ENCODE data around the gene ELAVL2. TPM values are rescaled to one million over a fixed set of nuclear protein-coding genes. Genes with fewer than 3 reads are reported as not detected.

ELAVL2 gene
- total RNA-seq, 2 experiments from 2014 or later: not detected

DNA sequence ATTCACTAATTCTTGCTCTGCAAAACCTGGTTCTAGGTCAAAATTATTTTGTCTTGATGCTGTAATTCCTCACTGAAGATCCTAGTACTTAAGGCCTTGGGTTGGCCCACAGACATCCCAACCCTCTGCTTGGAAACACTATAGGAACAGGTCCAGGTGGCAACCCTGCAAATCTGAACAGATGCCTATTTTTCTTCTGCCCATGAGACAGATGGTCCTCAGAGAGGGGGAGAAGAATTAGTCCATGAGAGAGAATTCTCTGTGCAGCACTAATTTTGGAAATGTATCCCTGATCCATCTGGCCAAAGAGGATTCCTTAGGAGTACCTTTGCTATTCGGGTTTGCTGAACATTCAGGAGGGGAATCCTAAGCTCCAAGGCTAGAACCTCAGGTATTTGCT is 156.3 kb downstream of the ELAVL2 start:
- no peak for DNase-seq
- H3K9me3 Mint-ChIP-seq: peaks cover 3% of the 10 kb centered on the region
- H3K4me1 Mint-ChIP-seq: no peaks in the 10 kb centered on the region
- ChIA-PET CTCF (no interaction called here), POLR2A (no interaction called here)
- H3K27ac Mint-ChIP-seq: no peak overlapping the region
- H3K36me3 Mint-ChIP-seq (ENCODE audit: low read depth): no peaks in the 10 kb centered on the region
- H3K27me3 Mint-ChIP-seq: no peaks in the 10 kb centered on the region
- no peak overlapping the region for H3K4me3 Mint-ChIP-seq

GRCh38 chr9:23665635-23666034 is 160.4 kb downstream of the ELAVL2 start:
- Mint-ChIP-seq H3K27ac (no peak overlapping the region), H3K4me1 (no peaks in the 10 kb centered on the region), H3K9me3 (peaks cover 3% of the 10 kb centered on the region), H3K4me3 (no peak overlapping the region), H3K36me3 (ENCODE audit: low read depth) (no peaks in the 10 kb centered on the region), H3K27me3 (no peaks in the 10 kb centered on the region)
- POLR2A ChIA-PET: no interaction called here
- CTCF ChIA-PET: no interaction called here
- DNase-seq: no peak

- POLR2A ChIA-PET: no interaction called here
- Mint-ChIP-seq H3K4me3 (no peak overlapping the region), H3K9me3 (peaks cover 3% of the 10 kb centered on the region), H3K4me1 (no peaks in the 10 kb centered on the region), H3K27me3 (no peaks in the 10 kb centered on the region), H3K36me3 (ENCODE audit: low read depth) (no peaks in the 10 kb centered on the region), H3K27ac (no peak overlapping the region)
- CTCF ChIA-PET: no interaction called here
- no peak for DNase-seq
These were observed 161.0 kb downstream of the ELAVL2 start for GRCh38 chr9:23665051-23665450.

DNA sequence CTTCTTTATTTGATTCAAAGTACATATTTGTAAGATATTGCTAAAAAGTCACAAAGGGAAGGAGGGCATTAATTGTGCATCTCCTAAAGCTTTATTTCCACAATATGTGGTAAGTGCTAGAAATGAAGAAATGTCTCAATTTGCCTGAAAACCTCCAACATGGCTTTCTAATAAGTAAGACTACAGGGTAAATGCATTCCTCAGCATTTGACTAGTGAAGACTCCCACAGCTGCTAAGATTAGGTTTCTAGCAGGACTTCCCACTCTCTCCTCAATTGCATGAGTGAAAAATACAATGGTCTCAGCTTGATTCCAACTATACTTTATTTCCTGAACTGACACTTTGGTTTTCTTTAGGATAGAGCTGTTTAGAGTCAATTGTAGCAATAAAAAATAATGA is 162.1 kb downstream of the ELAVL2 start:
- Mint-ChIP-seq H3K4me1 (no peaks in the 10 kb centered on the region), H3K36me3 (ENCODE audit: low read depth) (no peaks in the 10 kb centered on the region), H3K4me3 (no peak overlapping the region), H3K27me3 (no peaks in the 10 kb centered on the region), H3K9me3 (peaks cover 3% of the 10 kb centered on the region), H3K27ac (no peak overlapping the region)
- POLR2A ChIA-PET: no interaction called here
- no peak for DNase-seq
- CTCF ChIA-PET: no interaction called here

DNA sequence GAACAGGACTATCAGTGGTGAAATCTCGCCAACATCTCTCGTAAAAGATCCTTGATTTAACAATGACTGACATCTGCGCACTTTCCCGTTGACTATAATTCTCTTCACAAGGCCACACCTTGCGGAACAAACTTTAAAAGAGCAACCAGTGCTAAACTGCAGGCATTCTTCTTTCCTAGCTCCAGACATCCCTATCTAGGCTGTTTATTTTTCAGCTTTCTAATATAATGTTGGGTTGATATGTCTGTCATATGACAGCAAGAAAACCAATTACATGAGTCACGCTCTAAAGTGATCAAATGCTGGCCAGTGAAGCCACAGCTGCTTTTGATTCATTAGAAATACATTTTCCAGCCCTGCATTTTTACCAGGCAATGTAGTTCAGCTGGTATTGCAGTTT is 162.5 kb downstream of the ELAVL2 start:
- no peaks in the 10 kb centered on the region for H3K36me3 Mint-ChIP-seq (ENCODE audit: low read depth)
- no peak overlapping the region for H3K27ac Mint-ChIP-seq
- no peak overlapping the region for H3K4me3 Mint-ChIP-seq
- DNase-seq: no peak
- H3K4me1 Mint-ChIP-seq: no peaks in the 10 kb centered on the region
- H3K9me3 Mint-ChIP-seq: peaks cover 4% of the 10 kb centered on the region
- H3K27me3 Mint-ChIP-seq: no peaks in the 10 kb centered on the region
- CTCF ChIA-PET: no interaction called here
- POLR2A ChIA-PET: no interaction called here

- Mint-ChIP-seq H3K9me3 (peaks cover 5% of the 10 kb centered on the region), H3K27ac (no peak overlapping the region), H3K4me1 (no peaks in the 10 kb centered on the region), H3K4me3 (no peak overlapping the region), H3K36me3 (ENCODE audit: low read depth) (no peaks in the 10 kb centered on the region), H3K27me3 (no peaks in the 10 kb centered on the region)
- POLR2A ChIA-PET: no interaction called here
- CTCF ChIA-PET: no interaction called here
- DNase-seq: no peak
These were observed 162.9 kb downstream of the ELAVL2 start for GRCh38 chr9:23663125-23663524.

GRCh38 chr9:23662320-23662719 is 163.7 kb downstream of the ELAVL2 start:
- ChIA-PET CTCF (no interaction called here), POLR2A (no interaction called here)
- Mint-ChIP-seq H3K27ac (no peak overlapping the region), H3K4me3 (no peak overlapping the region), H3K27me3 (no peaks in the 10 kb centered on the region), H3K36me3 (ENCODE audit: low read depth) (no peaks in the 10 kb centered on the region), H3K4me1 (no peaks in the 10 kb centered on the region), H3K9me3 (peaks cover 3% of the 10 kb centered on the region)
- no peak for DNase-seq

DNA sequence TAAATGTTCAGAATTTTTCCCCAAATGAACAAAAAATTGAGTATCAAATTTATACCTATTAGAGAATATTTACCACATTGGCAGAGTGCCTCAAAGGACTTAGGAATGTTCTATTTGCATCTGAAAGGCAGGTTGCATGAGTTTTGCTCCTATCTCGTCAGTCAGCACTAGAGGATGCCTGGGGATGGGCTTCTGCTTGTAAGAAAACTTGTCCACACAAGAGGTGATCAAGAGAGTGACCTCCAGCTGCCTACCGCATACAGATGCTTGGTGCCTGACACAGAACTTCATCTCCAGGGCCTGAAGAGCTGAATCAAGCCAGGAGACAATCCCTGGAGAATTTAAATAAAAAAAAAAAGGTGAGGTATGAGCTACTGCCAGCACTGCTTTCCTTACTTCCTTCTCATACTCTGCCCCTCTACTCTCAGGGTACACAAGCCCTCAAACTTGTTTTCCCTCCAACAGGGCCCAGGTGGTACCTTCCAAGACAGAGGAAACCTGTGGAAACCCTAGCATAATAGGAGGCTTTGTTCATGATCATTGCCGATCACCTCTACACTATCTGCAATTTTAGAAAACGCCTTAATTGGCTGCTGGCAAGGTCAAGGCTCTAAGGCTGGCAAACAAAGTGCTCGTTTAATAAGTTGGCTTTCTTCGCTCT is 166.6 kb downstream of the ELAVL2 start:
- POLR2A ChIA-PET: no interaction called here
- CTCF ChIA-PET: interaction anchor here (0.6 kb wide), 1 partner anchor 82 kb away, joined by 3 read pairs; no protein-coding TSS in a partner anchor

DNA sequence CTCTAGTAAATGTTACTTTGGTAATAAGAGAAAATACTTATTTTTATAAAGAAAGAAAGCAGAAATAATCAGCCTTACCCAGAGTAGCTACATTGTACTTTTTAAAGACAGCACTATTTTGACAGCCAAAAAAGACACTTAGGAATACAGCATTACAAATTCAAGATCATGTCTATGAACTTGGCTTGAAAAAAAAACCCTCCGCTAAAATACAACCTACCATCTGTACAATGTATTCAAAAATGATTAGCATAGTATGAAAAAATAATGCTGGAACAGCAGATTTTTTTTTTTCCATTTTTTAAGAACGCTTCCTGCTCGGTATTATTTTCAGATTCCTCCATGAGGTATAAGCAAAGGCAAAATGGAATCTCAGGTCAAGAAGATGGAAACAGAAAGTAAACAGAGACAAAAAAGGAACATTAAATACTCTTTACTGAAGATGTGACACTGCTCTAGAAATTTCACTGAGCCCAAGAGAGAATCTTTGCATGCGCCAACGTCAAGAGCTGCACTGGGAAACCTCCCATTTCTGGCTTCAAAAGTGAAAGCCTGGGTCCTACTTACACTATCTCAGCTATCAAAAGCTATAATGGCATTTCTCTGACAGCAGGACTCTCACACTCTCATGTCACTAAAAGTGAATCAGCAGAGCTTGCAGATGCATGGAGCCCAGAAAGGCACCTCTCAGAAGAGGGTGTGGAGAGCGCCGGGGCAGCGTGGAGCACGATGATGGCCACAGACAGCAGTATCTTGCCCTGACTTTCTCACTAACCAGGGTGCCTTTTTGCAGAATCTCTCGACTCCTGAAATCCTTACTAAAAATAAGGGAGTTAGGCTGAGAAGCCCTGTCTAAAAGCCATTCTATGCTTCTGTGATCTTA is 167.4 kb downstream of the ELAVL2 start:
- ChIA-PET CTCF (no interaction called here), POLR2A (no interaction called here)
- Mint-ChIP-seq H3K4me3 (no peak overlapping the region), H3K36me3 (ENCODE audit: low read depth) (no peaks in the 10 kb centered on the region), H3K4me1 (no peaks in the 10 kb centered on the region), H3K27me3 (no peaks in the 10 kb centered on the region), H3K9me3 (peaks cover 6% of the 10 kb centered on the region), H3K27ac (no peak overlapping the region)
- no peak for DNase-seq

More for the DNA sequence above, 166.6 kb downstream of the ELAVL2 start:
- Mint-ChIP-seq H3K27ac (no peak overlapping the region), H3K4me1 (no peaks in the 10 kb centered on the region), H3K36me3 (ENCODE audit: low read depth) (no peaks in the 10 kb centered on the region), H3K9me3 (peaks cover 6% of the 10 kb centered on the region), H3K4me3 (no peak overlapping the region), H3K27me3 (no peaks in the 10 kb centered on the region)
- no peak for DNase-seq

DNA sequence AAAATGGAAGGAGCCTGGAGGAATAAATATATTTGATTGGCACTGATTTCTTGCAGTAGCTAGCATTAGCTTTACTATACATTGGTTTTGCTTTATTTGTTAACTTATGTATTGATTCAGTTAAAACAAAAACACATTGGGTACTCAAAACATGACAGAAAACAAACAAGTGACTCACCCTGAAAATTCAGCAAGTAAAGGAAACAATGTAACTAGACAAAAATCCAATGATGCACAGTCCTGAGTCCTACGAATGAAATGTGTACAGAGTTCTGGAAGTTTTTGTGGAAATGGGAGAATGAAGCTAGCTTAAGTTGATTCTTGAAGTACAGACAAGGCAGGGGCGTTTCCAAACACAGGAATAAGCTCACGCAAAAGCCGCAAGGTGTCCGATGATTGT is 175.0 kb downstream of the ELAVL2 start:
- POLR2A ChIA-PET: no interaction called here
- Mint-ChIP-seq H3K36me3 (ENCODE audit: low read depth) (no peaks in the 10 kb centered on the region), H3K4me1 (no peaks in the 10 kb centered on the region), H3K9me3 (peaks cover 7% of the 10 kb centered on the region), H3K27ac (no peak overlapping the region), H3K4me3 (no peak overlapping the region), H3K27me3 (no peaks in the 10 kb centered on the region)
- DNase-seq: no peak
- CTCF ChIA-PET: no interaction called here

GRCh38 chr9:23648651-23649050 is 177.4 kb downstream of the ELAVL2 start:
- ChIA-PET POLR2A (no interaction called here), CTCF (no interaction called here)
- no peaks in the 10 kb centered on the region for H3K27me3 Mint-ChIP-seq
- no peaks in the 10 kb centered on the region for H3K4me1 Mint-ChIP-seq
- DNase-seq: no peak
- no peaks in the 10 kb centered on the region for H3K36me3 Mint-ChIP-seq (ENCODE audit: low read depth)
- peaks cover 4% of the 10 kb centered on the region for H3K9me3 Mint-ChIP-seq
- H3K4me3 Mint-ChIP-seq: no peak overlapping the region
- no peak overlapping the region for H3K27ac Mint-ChIP-seq

DNA sequence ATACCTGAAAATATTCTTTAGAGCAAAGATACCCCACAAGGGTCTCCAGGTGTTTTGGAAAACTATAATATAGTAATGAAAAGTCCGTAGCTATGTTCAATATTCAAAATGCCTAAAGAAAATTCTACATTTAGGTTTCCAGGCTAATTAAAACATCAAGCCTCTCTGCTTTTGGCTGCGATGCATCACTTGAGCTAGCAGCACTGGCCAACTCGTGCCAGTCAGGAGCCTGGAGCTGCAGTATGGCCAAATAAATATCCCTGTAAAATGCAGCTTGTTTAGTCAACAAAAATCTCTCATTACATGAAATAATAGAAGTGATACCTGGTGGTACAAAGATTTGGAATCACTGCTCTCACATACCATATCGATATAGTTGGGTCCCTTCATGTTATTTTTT is 181.1 kb downstream of the ELAVL2 start:
- H3K4me3 Mint-ChIP-seq: no peak overlapping the region
- ChIA-PET CTCF (no interaction called here), POLR2A (no interaction called here)
- no peaks in the 10 kb centered on the region for H3K27me3 Mint-ChIP-seq
- H3K4me1 Mint-ChIP-seq: no peaks in the 10 kb centered on the region
- H3K27ac Mint-ChIP-seq: no peak overlapping the region
- H3K36me3 Mint-ChIP-seq (ENCODE audit: low read depth): no peaks in the 10 kb centered on the region
- peaks cover 7% of the 10 kb centered on the region for H3K9me3 Mint-ChIP-seq
- no peak for DNase-seq

DNA sequence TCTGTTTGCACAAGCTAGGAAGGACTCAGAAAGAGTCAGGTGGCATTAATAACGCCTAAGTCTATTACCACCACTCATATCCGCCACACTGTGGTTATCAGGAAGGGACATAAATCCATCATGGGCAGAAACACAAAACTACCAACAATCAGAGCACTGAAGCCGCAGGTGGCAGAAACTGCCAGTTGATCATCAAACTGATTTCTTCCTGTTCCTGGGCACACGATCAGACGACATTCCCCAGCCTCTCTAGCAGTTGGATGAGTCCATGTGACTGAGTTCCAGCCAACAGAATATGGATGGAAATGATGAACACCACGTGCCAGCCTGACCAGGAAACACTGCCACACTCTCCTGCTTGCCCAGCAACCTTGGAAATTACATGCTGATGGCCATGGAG is 181.7 kb downstream of the ELAVL2 start:
- no peaks in the 10 kb centered on the region for H3K4me1 Mint-ChIP-seq
- H3K27ac Mint-ChIP-seq: no peak overlapping the region
- no peak for DNase-seq
- peaks cover 7% of the 10 kb centered on the region for H3K9me3 Mint-ChIP-seq
- no peaks in the 10 kb centered on the region for H3K27me3 Mint-ChIP-seq
- POLR2A ChIA-PET: no interaction called here
- no peaks in the 10 kb centered on the region for H3K36me3 Mint-ChIP-seq (ENCODE audit: low read depth)
- H3K4me3 Mint-ChIP-seq: no peak overlapping the region
- CTCF ChIA-PET: no interaction called here
